B cell (primary cell): Measurements from ENCODE around the gene CIAO2B. TPM values are rescaled to one million over a fixed set of nuclear protein-coding genes. Genes with fewer than 3 reads are reported as not detected.

Source experiments
- ATAC-seq: fragments of 200-7000 bp; cut with Tn5 transposase; one replicate; pipeline ENCODE4 v1.10.0; 2021; ENCODE audit warnings: low read depth, mild to moderate bottlenecking, moderate number of reproducible peaks, moderate library complexity
- CTCF ChIA-PET: fragments of 350-600 bp; sonication (Branson Sonifier 250); formaldehyde crosslinking; loops from one replicate; lab custom pipeline; 2021; ENCODE audit warnings: antibody characterized with exemption, inconsistent platforms; lab: Charles Lee
- POLR2A ChIA-PET: fragments of 350-600 bp; sonication (Branson Sonifier 250); formaldehyde crosslinking; loops from one replicate; lab custom pipeline; 2021; ENCODE audit warnings: antibody characterized with exemption; lab: Charles Lee
- DNase-seq: peaks from one replicate; pipeline ENCODE4 v3.0.0; 2013
- H2AFZ ChIP-seq: 2 replicates; pipeline ENCODE4 v1.6.1; 2012; ENCODE audit warnings: mild to moderate bottlenecking, low read depth, low read length; ENCODE audit not compliant: insufficient read depth, poor library complexity, severe bottlenecking
- H3K27ac ChIP-seq, 2 donors: 1 replicate in 1 of 2; 2 replicates in 1 of 2; pipeline ENCODE4 v1.5.1; 2012 to 2013; ENCODE audit warnings: low read length in 2 of 2, mild to moderate bottlenecking in 2 of 2, moderate library complexity in 1 of 2
- H3K27me3 ChIP-seq, 4 experiments: fragments of 200-600 bp in 1 of 4; sonication (generic) in 1 of 4; replicated peaks in 1 of 4; 1 replicate in 2 of 4; 2 replicates in 2 of 4; pipeline versions ENCODE4 v1.6.1 to v1.7.0; 2013 to 2016; ENCODE audit warnings: low read length in 3 of 4, mild to moderate bottlenecking in 2 of 4, mixed read lengths in 1 of 4, moderate library complexity in 1 of 4; ENCODE audit not compliant: insufficient read depth in 4 of 4, control insufficient read depth in 3 of 4; ENCODE audit errors: control extremely low read depth in 1 of 4
- H3K36me3 ChIP-seq, 2 experiments: replicated peaks in 1 of 2; 1 replicate in 1 of 2; 2 replicates in 1 of 2; pipeline versions ENCODE4 v1.6.1 to v1.7.1; 2013; ENCODE audit warnings: low read length in 1 of 2; ENCODE audit not compliant: insufficient read depth in 2 of 2, control insufficient read depth in 1 of 2; ENCODE audit errors: control extremely low read depth in 1 of 2, extremely low read depth in 1 of 2
- H3K4me1 ChIP-seq, 2 donors: fragments of 200-600 bp in 1 of 2; sonication (generic) in 1 of 2; 1 replicate in 1 of 2; 2 replicates in 1 of 2; pipeline versions ENCODE4 v1.5.1 to v1.6.1; 2013 to 2017; ENCODE audit warnings: low read length in 2 of 2; ENCODE audit not compliant: control insufficient read depth in 2 of 2, insufficient read depth in 2 of 2
- H3K4me2 ChIP-seq: replicated peaks from 2 replicates; pipeline ENCODE3; 2012; ENCODE audit warnings: mild to moderate bottlenecking, low read depth, low read length; ENCODE audit not compliant: poor library complexity, severe bottlenecking
- H3K4me3 ChIP-seq, 5 experiments: fragments of 200-600 bp in 1 of 5; sonication (generic) in 1 of 5; 1 replicate in 3 of 5; 2 replicates in 2 of 5; pipeline versions ENCODE4 v1.5.1 to v1.7.0; 2011 to 2016; ENCODE audit warnings: low read length in 4 of 5, mild to moderate bottlenecking in 4 of 5, low read depth in 2 of 5, control low read depth in 1 of 5, moderate library complexity in 1 of 5; ENCODE audit not compliant: insufficient read depth in 1 of 5; ENCODE audit errors: control extremely low read depth in 1 of 5, extremely low read depth in 1 of 5
- H3K79me2 ChIP-seq: fragments of 200-600 bp; sonication (generic); one replicate; pipeline ENCODE4 v1.6.0; 2016; ENCODE audit warnings: low read length; ENCODE audit not compliant: control insufficient read depth, insufficient read depth
- H3K9ac ChIP-seq: fragments of 200-600 bp; sonication (generic); 2 replicates; pipeline ENCODE4 v1.6.1; 2017; ENCODE audit warnings: mild to moderate bottlenecking, low read length, moderate library complexity
- H3K9me3 ChIP-seq, 3 donors: one replicate each; pipeline versions ENCODE4 v1.6.1 to v1.7.1; 2013; ENCODE audit warnings: low read length in 2 of 3; ENCODE audit not compliant: control insufficient read depth in 2 of 3, insufficient read depth in 1 of 3; ENCODE audit errors: control extremely low read depth in 1 of 3
- H4K20me1 ChIP-seq: 2 replicates; pipeline ENCODE4 v1.6.0; 2012; ENCODE audit warnings: mild to moderate bottlenecking, low read length; ENCODE audit not compliant: insufficient read depth, control insufficient read depth, poor library complexity, severe bottlenecking
- H3K27ac Mint-ChIP-seq: one replicate; pipeline ENCODE4 v1.8.0; 2021; ENCODE audit warnings: mixed read lengths
- H3K27me3 Mint-ChIP-seq: one replicate; pipeline ENCODE4 v1.8.0; 2021; ENCODE audit warnings: mixed read lengths
- H3K4me1 Mint-ChIP-seq: one replicate; pipeline ENCODE4 v1.8.0; 2021; ENCODE audit warnings: mixed read lengths
- H3K4me3 Mint-ChIP-seq: one replicate; pipeline ENCODE4 v1.8.0; 2021; ENCODE audit warnings: mixed read lengths
- H3K9me3 Mint-ChIP-seq: one replicate; pipeline ENCODE4 v1.8.0; 2022; ENCODE audit warnings: mixed read lengths; ENCODE audit not compliant: insufficient read depth
- EZH2 ChIP-seq: IDR thresholded peaks from 2 replicates; pipeline ENCODE4 v1.6.1; 2012; ENCODE audit warnings: borderline replicate concordance, low read depth, mild to moderate bottlenecking, moderate library complexity, low read length; ENCODE audit not compliant: insufficient read depth, poor library complexity, severe bottlenecking
- WGBS: methylation state at CpG from one replicate; pipeline ENCODE4 v1.1.5; 2013; ENCODE audit warnings: missing lambda C conversion rate; ENCODE audit not compliant: insufficient coverage; 5-methylcytosine and 5-hydroxymethylcytosine counted together
- intact Hi-C: fragments of 100-400 bp; cut with micrococcal nuclease; formaldehyde crosslinking; loops from one replicate; pipeline ENCODE4 v1.10.0; 2022
- polyA plus RNA-seq: library from polyadenylated mRNA; depleted of rRNA; stranded (reverse); fragments of >200 nt; gene quantifications from 2 replicates; pipeline ENCODE4 v1.2.3, GENCODE V29; 2012
- total RNA-seq, 2 donors: library from RNA; stranded (reverse); fragments of 120-200 nt in 1 of 2; gene quantifications; 1 replicate in 1 of 2; 2 replicates in 1 of 2; pipeline versions ENCODE4 v1.2.3 to v1.2.4, GENCODE V29; 2013 to 2022
- TF ChIP-seq, protein P1 (sequence below): fragments of 200-600 bp; IDR thresholded peaks from one replicate; pipeline ENCODE4 v1.8.0; 2022; ENCODE audit warnings: antibody characterized with exemption, mild to moderate bottlenecking

Gene CIAO2B
- total and polyA plus RNA-seq, 2 donors (not counting 1 experiment from before 2014, with no cell fraction given): 60.6 to 159 TPM

- no peak for DNase-seq
- peaks cover 3% of the 10 kb centered on the region for H3K27me3 Mint-ChIP-seq
- H3K9me3 Mint-ChIP-seq: no peaks in the 10 kb centered on the region
- Histone ChIP-seq H3K36me3 (no peaks in the 10 kb centered on the region), H2AFZ (no peak overlapping the region), H3K79me2 (no peaks in the 10 kb centered on the region), H3K4me1 (peaks cover 7 to 14% of the 10 kb centered on the region in 2 donors), H3K27me3 (no peaks in the 10 kb centered on the region), H3K9ac (no peak overlapping the region), H3K4me2 (no peak overlapping the region), H3K4me3 (no peak overlapping the region), H3K9me3 (peaks cover 0 to 3% (median 0%) of the 10 kb centered on the region in 3 donors), H4K20me1 (no peaks in the 10 kb centered on the region), H3K27ac (no peak overlapping the region)
- no peak for TF ChIP-seq EZH2
- TF ChIP-seq, protein P1, sequence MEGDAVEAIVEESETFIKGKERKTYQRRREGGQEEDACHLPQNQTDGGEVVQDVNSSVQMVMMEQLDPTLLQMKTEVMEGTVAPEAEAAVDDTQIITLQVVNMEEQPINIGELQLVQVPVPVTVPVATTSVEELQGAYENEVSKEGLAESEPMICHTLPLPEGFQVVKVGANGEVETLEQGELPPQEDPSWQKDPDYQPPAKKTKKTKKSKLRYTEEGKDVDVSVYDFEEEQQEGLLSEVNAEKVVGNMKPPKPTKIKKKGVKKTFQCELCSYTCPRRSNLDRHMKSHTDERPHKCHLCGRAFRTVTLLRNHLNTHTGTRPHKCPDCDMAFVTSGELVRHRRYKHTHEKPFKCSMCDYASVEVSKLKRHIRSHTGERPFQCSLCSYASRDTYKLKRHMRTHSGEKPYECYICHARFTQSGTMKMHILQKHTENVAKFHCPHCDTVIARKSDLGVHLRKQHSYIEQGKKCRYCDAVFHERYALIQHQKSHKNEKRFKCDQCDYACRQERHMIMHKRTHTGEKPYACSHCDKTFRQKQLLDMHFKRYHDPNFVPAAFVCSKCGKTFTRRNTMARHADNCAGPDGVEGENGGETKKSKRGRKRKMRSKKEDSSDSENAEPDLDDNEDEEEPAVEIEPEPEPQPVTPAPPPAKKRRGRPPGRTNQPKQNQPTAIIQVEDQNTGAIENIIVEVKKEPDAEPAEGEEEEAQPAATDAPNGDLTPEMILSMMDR: no peak
- intact Hi-C loops: no loop called here
- no peak overlapping the region for H3K4me3 Mint-ChIP-seq
- POLR2A ChIA-PET: interaction anchor here (0.6 kb wide), 1 partner anchor 87 kb away, joined by 3 read pairs; no protein-coding TSS in a partner anchor
- CTCF ChIA-PET: interaction anchor here (1.1 kb wide), 1 partner anchor 191 kb away, joined by 3 read pairs; no protein-coding TSS in a partner anchor
- 90% methylated on average over 6 of the region's 6 CpGs for WGBS
- H3K27ac Mint-ChIP-seq: no peak overlapping the region
- peaks cover 14% of the 10 kb centered on the region for H3K4me1 Mint-ChIP-seq
- no peak for ATAC-seq
These were observed 29.8 kb upstream of the CIAO2B start for GRCh38 chr16:66964049-66964448.

DNA sequence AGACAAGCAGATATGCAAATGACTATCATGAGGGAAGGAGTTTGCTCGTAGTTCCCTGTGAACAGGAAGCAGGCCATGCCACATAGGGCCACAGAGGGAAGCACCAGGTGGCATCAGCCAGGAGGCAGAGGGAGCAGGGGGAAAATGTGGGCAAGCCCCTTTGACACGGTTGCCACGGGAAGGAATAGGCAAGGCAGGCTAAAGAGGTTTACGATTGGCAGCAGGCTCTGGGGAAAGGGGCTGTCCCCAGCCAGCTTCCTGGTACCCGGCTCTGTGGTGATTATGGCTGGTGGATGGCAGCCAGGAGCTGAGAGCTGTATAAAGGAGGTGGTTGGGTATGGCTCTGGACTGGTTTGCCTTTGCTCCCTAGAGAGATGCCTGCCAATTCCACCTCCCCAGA is 27.7 kb upstream of the CIAO2B start:
- no peak overlapping the region for H3K9ac ChIP-seq
- no peak overlapping the region for H3K27ac Mint-ChIP-seq
- peaks cover 0 to 3% (median 0%) of the 10 kb centered on the region in 3 donors for H3K9me3 ChIP-seq

More for the DNA sequence above, 27.7 kb upstream of the CIAO2B start:
- no peak for ATAC-seq
- Histone ChIP-seq H3K27me3 (no peaks in the 10 kb centered on the region), H3K4me1 (peaks cover 7 to 14% of the 10 kb centered on the region in 2 donors), H3K79me2 (no peaks in the 10 kb centered on the region), H3K27ac (peak overlapping the region; percentile 20 to 23), H2AFZ (peak overlapping the region; percentile 88), H3K36me3 (no peaks in the 10 kb centered on the region), H3K4me3 (no peak overlapping the region), H3K4me2 (peak overlapping the region; percentile 66), H4K20me1 (no peaks in the 10 kb centered on the region)
- POLR2A ChIA-PET: interaction anchor here (0.9 kb wide), 1 partner anchor 82 kb away, joined by 3 read pairs; the partner anchor contains the start of gene PDP2
- Mint-ChIP-seq H3K9me3 (no peaks in the 10 kb centered on the region), H3K4me1 (peaks cover 14% of the 10 kb centered on the region), H3K4me3 (peak overlapping the region; percentile 53), H3K27me3 (peaks cover 12% of the 10 kb centered on the region)
- CTCF ChIA-PET: interaction anchor here (0.9 to 1.9 kb wide), 3 partner anchors 10 to 223 kb away, joined by 4 to 8 read pairs (median 5); no protein-coding TSS in a partner anchor
- no peak for TF ChIP-seq EZH2
- TF ChIP-seq, protein P1: no peak
- peak; percentile 41 for DNase-seq
- intact Hi-C loops: no loop called here
- 2% methylated on average over 4 of the region's 5 CpGs for WGBS
